ENCODE data around the gene PLAAT4.

DNA sequence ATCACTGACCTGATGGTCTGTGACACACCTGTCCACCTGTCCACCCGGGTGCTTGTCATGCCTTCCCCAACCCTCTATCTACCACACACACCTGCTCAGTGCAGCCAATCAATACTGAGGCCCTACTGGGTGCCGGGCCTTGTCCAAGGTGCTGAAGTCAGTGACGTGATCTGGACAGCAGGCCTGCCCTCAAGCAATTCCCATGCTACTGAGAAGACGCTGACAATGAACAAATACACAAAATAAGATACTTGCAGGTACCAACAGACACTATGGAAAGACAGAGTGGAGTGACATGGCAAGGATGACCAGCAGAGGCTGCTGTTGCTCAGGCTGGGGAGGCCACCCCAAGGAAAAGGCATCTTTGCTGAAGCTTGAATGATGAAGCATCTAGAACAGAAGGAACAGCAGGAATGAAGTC lies 56.4 kb downstream of the PLAAT4 start:
- no peak for TF ChIP-seq ZNF274 (IDR thresholded peaks at IDR 0.05; ENCODE audit: low read depth, low read length)
- no peak for TF ChIP-seq YY1 (IDR thresholded peaks at IDR 0.05; ENCODE audit: insufficient read depth, insufficient read length)
- no peak for TF ChIP-seq SUZ12 (IDR thresholded peaks at IDR 0.05; ENCODE audit: extremely low read depth, insufficient read depth, insufficient read length)

Data from NT2/D1 (cell line).